HCT116 (cell line): ENCODE data around the gene DEFB114. TPM values are rescaled to one million over a fixed set of nuclear protein-coding genes. Genes with fewer than 3 reads are reported as not detected.

Source experiments
- ATAC-seq: fragments of 200-7000 bp; cut with Tn5 transposase; 2 replicates; pipeline ENCODE4 v1.9.1; 2020; ENCODE audit warnings: mild to moderate bottlenecking, moderate library complexity
- BruUV-seq: library from RNA; stranded (reverse); fragments of 400-500 nt; replicated peaks from 2 replicates; lab custom pipeline; 2021; lab: Mats Ljungman, UMichigan
- CTCF ChIA-PET: fragments of 300-600 bp; sonication (Branson Sonifier 250); formaldehyde crosslinking; loops from one replicate; lab custom pipeline; 2021; ENCODE audit warnings: antibody characterized with exemption; lab: Charles Lee
- POLR2A ChIA-PET: fragments of 300-600, 350-600 bp; sonication (Branson Sonifier 250); formaldehyde crosslinking; loops from one replicate; lab custom pipeline; 2021; ENCODE audit warnings: antibody characterized with exemption; lab: Charles Lee
- RAD21 ChIA-PET, 2 experiments: fragments of 300-600 bp; sonication (Branson Sonifier 250); formaldehyde crosslinking; loops; one replicate each; lab custom pipeline; 2023; ENCODE audit warnings: low total read pairs in 2 of 2; ENCODE audit not compliant: uncharacterized antibody in 2 of 2, unreplicated experiment in 2 of 2, low non-redundant PET in 1 of 2; lab: Charles Lee
- DNase-seq: peaks from one replicate; pipeline ENCODE4 v3.0.0-alpha.2; 2010; ENCODE audit warnings: low read depth, low spot score
- H2AFZ ChIP-seq: fragments of 200-600 bp; shearing (Covaris generic), sonication (generic); 2 replicates; pipeline ENCODE4 v1.6.1; 2017; ENCODE audit warnings: low read depth, mixed run types, mixed read lengths, antibody characterized with exemption, low read length; ENCODE audit not compliant: poor library complexity, severe bottlenecking
- H3K27ac ChIP-seq: 2 replicates; pipeline ENCODE4 v1.5.1; 2012; ENCODE audit warnings: low read depth, low read length
- H3K27me3 ChIP-seq: fragments of 200-600 bp; sonication (generic); 2 replicates; pipeline ENCODE4 v1.6.1; 2016; ENCODE audit warnings: mixed run types, low read length, mixed read lengths; ENCODE audit not compliant: insufficient read depth
- H3K36me3 ChIP-seq, 2 experiments: fragments of 200-500 bp in 1 of 2; fragments of 200-600 bp in 1 of 2; sonication (Bioruptor generic) in 1 of 2; sonication (generic) in 1 of 2; 2 replicates each; pipeline versions ENCODE4 v1.5.1 to v1.6.1; 2014 to 2016; ENCODE audit warnings: low read length in 2 of 2, inconsistent platforms in 1 of 2, mixed read lengths in 1 of 2, mixed run types in 1 of 2; ENCODE audit not compliant: insufficient read depth in 2 of 2, control insufficient read depth in 1 of 2
- H3K4me1 ChIP-seq, 2 experiments: fragments of 200-600 bp in 1 of 2; sonication (generic) in 1 of 2; 2 replicates each; pipeline versions ENCODE4 v1.5.1 to v1.6.1; 2012 to 2017; ENCODE audit warnings: low read length in 2 of 2, inconsistent platforms in 1 of 2, mild to moderate bottlenecking in 1 of 2, mixed read lengths in 1 of 2, mixed run types in 1 of 2, moderate library complexity in 1 of 2; ENCODE audit not compliant: insufficient read depth in 2 of 2, control insufficient read depth in 1 of 2
- H3K4me2 ChIP-seq: fragments of 200-600 bp; sonication (generic); 2 replicates; pipeline ENCODE4 v1.6.1; 2017; ENCODE audit warnings: mixed run types, low read length, mixed read lengths
- H3K4me3 ChIP-seq, 2 experiments: fragments of 200-600 bp in 1 of 2; sonication (generic) in 1 of 2; replicated peaks in 1 of 2; 2 replicates each; pipeline ENCODE4 v1.5.1; 2011 to 2016; ENCODE audit warnings: low read length in 2 of 2, control low read depth in 1 of 2, low read depth in 1 of 2, mild to moderate bottlenecking in 1 of 2, mixed read lengths in 1 of 2, mixed run types in 1 of 2
- H3K79me2 ChIP-seq: fragments of 200-600 bp; sonication (generic); 2 replicates; pipeline ENCODE4 v1.6.1; 2017; ENCODE audit warnings: mild to moderate bottlenecking, mixed run types, low read length, moderate library complexity, mixed read lengths; ENCODE audit not compliant: insufficient read depth
- H3K9ac ChIP-seq: fragments of 200-600 bp; sonication (generic); 2 replicates; pipeline ENCODE4 v1.6.1; 2016; ENCODE audit warnings: low read length, mixed read lengths
- H3K9me2 ChIP-seq: fragments of 200-600 bp; sonication (generic), shearing (Covaris generic); 2 replicates; pipeline ENCODE4 v1.6.1; 2017; ENCODE audit warnings: mixed run types, mild to moderate bottlenecking, moderate library complexity; ENCODE audit not compliant: insufficient read depth
- H3K9me3 ChIP-seq, 2 experiments: fragments of 200-500 bp in 1 of 2; fragments of 200-600 bp in 1 of 2; sonication (Bioruptor generic) in 1 of 2; sonication (generic) in 1 of 2; 2 replicates each; pipeline ENCODE4 v1.6.1; 2014 to 2017; ENCODE audit warnings: low read length in 2 of 2, mixed read lengths in 2 of 2, inconsistent platforms in 1 of 2, low read depth in 1 of 2, mild to moderate bottlenecking in 1 of 2, mixed run types in 1 of 2, moderate library complexity in 1 of 2; ENCODE audit not compliant: control insufficient read depth in 1 of 2, insufficient read depth in 1 of 2
- H4K20me1 ChIP-seq: fragments of 200-600 bp; sonication (generic), shearing (Covaris generic); 2 replicates; pipeline ENCODE4 v1.6.1; 2017; ENCODE audit warnings: mixed run types, mild to moderate bottlenecking, moderate library complexity; ENCODE audit not compliant: insufficient read depth
- EGR1 ChIP-seq: IDR thresholded peaks from 2 replicates; pipeline ENCODE4 v1.6.1; 2012; ENCODE audit warnings: low read depth
- ELF1 ChIP-seq: IDR thresholded peaks from 2 replicates; pipeline ENCODE4 v1.6.1; 2012; ENCODE audit warnings: low read depth, borderline replicate concordance
- EZH2phosphoT487 ChIP-seq: fragments of 200-600 bp; IDR thresholded peaks from 2 replicates; pipeline ENCODE4 v1.6.1; 2018; ENCODE audit warnings: antibody characterized with exemption, borderline replicate concordance
- FOSL1 ChIP-seq: IDR thresholded peaks from 2 replicates; pipeline ENCODE4 v1.6.1; 2012; ENCODE audit warnings: low read depth
- POLR2A ChIP-seq: IDR thresholded peaks from 2 replicates; pipeline ENCODE4 v1.7.0; 2011; ENCODE audit warnings: borderline replicate concordance; ENCODE audit not compliant: insufficient read depth, insufficient read length; ENCODE audit errors: extremely low read depth
- REST ChIP-seq: IDR thresholded peaks from 2 replicates; pipeline ENCODE4 v1.6.1; 2012; ENCODE audit warnings: low read depth
- SIN3A ChIP-seq: IDR thresholded peaks from 2 replicates; pipeline ENCODE4 v1.6.1; 2012; ENCODE audit warnings: low read depth
- SP1 ChIP-seq: IDR thresholded peaks from 2 replicates; pipeline ENCODE4 v1.6.1; 2012; ENCODE audit warnings: low read depth
- SRF ChIP-seq: IDR thresholded peaks from 2 replicates; pipeline ENCODE4 v1.6.1; 2012; ENCODE audit warnings: low read depth
- YY1 ChIP-seq: IDR thresholded peaks from 2 replicates; pipeline ENCODE4 v1.6.1; 2011; ENCODE audit warnings: low read length, low read depth, moderate library complexity, mild to moderate bottlenecking; ENCODE audit not compliant: insufficient replicate concordance; ENCODE audit errors: extremely low read depth
- ZFX ChIP-seq: fragments of 450-650 bp; IDR thresholded peaks from 2 replicates; pipeline ENCODE4 v1.6.1; 2017
- ZNF274 ChIP-seq: fragments of 200-500 bp; sonication (Bioruptor generic); IDR thresholded peaks from 2 replicates; pipeline ENCODE4 v1.6.1; 2014; ENCODE audit warnings: mild to moderate bottlenecking, low read depth, low read length, inconsistent platforms
- intact Hi-C: fragments of 100-400 bp; cut with micrococcal nuclease; formaldehyde crosslinking; loops from 2 replicates; pipeline ENCODE4 v1.10.0; 2022
- total RNA-seq: library from RNA; stranded (reverse); gene quantifications from one replicate; pipeline ENCODE4 v1.2.1, GENCODE V29; 2021; ENCODE audit not compliant: unreplicated experiment
- TF ChIP-seq, protein P1 (sequence below): IDR thresholded peaks from 2 replicates; pipeline ENCODE4 v1.6.1; 2012
- TF ChIP-seq, protein P2 (sequence below): IDR thresholded peaks from 2 replicates; pipeline ENCODE4 v1.6.1; 2011; ENCODE audit warnings: mild to moderate bottlenecking, low read length, moderate library complexity; ENCODE audit not compliant: insufficient replicate concordance; ENCODE audit errors: extremely low read depth

Gene DEFB114
- total RNA-seq, 1 experiment from 2014 or later: not detected

- Histone ChIP-seq H3K36me3 (no peaks in the 10 kb centered on the region), H3K27me3 (no peaks in the 10 kb centered on the region), H3K9me2 (no peaks in the 10 kb centered on the region), H3K9me3 (no peaks in the 10 kb centered on the region), H3K27ac (no peak overlapping the region), H4K20me1 (no peaks in the 10 kb centered on the region), H3K4me3 (no peak overlapping the region), H3K4me2 (no peak overlapping the region), H3K79me2 (no peaks in the 10 kb centered on the region), H2AFZ (no peak overlapping the region), H3K9ac (no peak overlapping the region), H3K4me1 (no peaks in the 10 kb centered on the region)
- ChIA-PET POLR2A (no interaction called here), RAD21 (no interaction called here), CTCF (no interaction called here)
- ATAC-seq (no peak), DNase-seq (no peak)
- no TSS peak for BruUV-seq
- TF ChIP-seq ELF1 (no peak), POLR2A (no peak), FOSL1 (no peak)
- intact Hi-C loops: no loop called here
These were observed 26.9 kb downstream of the DEFB114 start for GRCh38 chr6:49937017-49937416.

- ChIA-PET POLR2A (no interaction called here), RAD21 (no interaction called here), CTCF (no interaction called here)
- Histone ChIP-seq H3K36me3 (no peaks in the 10 kb centered on the region), H3K27ac (no peak overlapping the region), H3K9me2 (no peaks in the 10 kb centered on the region), H3K79me2 (no peaks in the 10 kb centered on the region), H4K20me1 (no peaks in the 10 kb centered on the region), H3K4me3 (no peak overlapping the region), H3K4me2 (no peak overlapping the region), H3K27me3 (no peaks in the 10 kb centered on the region), H2AFZ (no peak overlapping the region), H3K9me3 (no peaks in the 10 kb centered on the region), H3K4me1 (no peaks in the 10 kb centered on the region), H3K9ac (no peak overlapping the region)
- ATAC-seq: no peak
- BruUV-seq: no TSS peak
- intact Hi-C loops: no loop called here
- DNase-seq: no peak
- TF ChIP-seq YY1 (no peak), REST (no peak), ELF1 (no peak), ZFX (no peak), EGR1 (no peak), SRF (no peak), ZNF274 (no peak), SP1 (no peak), POLR2A (no peak), SIN3A (no peak), EZH2phosphoT487 (no peak)
- TF ChIP-seq, protein P1, sequence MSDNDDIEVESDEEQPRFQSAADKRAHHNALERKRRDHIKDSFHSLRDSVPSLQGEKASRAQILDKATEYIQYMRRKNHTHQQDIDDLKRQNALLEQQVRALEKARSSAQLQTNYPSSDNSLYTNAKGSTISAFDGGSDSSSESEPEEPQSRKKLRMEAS: no peak
- TF ChIP-seq, protein P2, sequence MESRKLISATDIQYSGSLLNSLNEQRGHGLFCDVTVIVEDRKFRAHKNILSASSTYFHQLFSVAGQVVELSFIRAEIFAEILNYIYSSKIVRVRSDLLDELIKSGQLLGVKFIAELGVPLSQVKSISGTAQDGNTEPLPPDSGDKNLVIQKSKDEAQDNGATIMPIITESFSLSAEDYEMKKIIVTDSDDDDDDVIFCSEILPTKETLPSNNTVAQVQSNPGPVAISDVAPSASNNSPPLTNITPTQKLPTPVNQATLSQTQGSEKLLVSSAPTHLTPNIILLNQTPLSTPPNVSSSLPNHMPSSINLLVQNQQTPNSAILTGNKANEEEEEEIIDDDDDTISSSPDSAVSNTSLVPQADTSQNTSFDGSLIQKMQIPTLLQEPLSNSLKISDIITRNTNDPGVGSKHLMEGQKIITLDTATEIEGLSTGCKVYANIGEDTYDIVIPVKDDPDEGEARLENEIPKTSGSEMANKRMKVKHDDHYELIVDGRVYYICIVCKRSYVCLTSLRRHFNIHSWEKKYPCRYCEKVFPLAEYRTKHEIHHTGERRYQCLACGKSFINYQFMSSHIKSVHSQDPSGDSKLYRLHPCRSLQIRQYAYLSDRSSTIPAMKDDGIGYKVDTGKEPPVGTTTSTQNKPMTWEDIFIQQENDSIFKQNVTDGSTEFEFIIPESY: no peak
These were observed 28.6 kb downstream of the DEFB114 start for GRCh38 chr6:49935387-49935786.
